Measurements from ENCODE around the gene ASB5. TPM values are rescaled to one million over a fixed set of nuclear protein-coding genes. Genes with fewer than 3 reads are reported as not detected.
A peak's percentile ranks its signal among the peaks of the same experiment; 100 is the strongest.

ASB5 gene
- total RNA-seq, 1 experiment from 2014 or later: not detected

DNA sequence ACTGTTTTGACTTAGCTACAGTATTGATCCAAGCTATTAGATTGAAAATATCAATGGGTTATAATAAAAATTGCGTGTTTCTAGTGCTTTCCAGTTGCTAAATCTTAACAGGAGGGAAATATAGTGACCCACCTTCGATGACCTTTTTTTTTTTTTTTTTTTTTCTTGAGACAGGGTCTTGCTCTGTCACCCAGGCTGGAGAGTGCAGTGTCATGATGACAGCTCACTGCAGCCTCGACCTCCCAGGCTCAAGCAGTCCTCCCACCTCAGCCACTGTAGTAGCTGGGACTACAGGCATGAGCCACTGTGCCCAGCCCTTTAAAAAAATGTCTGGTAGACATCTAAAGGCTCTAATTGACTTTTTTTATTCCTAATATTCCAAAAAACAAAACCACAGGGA, 3.8 kb upstream of the ASB5 start:
- intact Hi-C loops (cut with micrococcal nuclease): no loop called here
- Mint-ChIP-seq H3K4me1 (ENCODE audit: insufficient read depth, unreplicated experiment) (peaks cover 24% of the 10 kb centered on the region), H3K9me3 (ENCODE audit: unreplicated experiment) (no peaks in the 10 kb centered on the region), H3K36me3 (ENCODE audit: insufficient read depth, unreplicated experiment) (no peaks in the 10 kb centered on the region), H3K27ac (ENCODE audit: low read depth, unreplicated experiment) (no peak overlapping the region), H3K4me3 (ENCODE audit: unreplicated experiment) (no peak overlapping the region), H3K27me3 (ENCODE audit: insufficient read depth, unreplicated experiment) (no peaks in the 10 kb centered on the region)
- ChIA-PET CTCF (interaction anchor here (0.6 to 2.6 kb wide), 3 partner anchors 8 to 176 kb away, joined by 3 to 5 read pairs (median 4); partner anchors contain the start of gene SPATA4), POLR2A (no interaction called here)
- no peak for DNase-seq (ENCODE audit: unreplicated experiment)
- TF ChIP-seq, protein P1, sequence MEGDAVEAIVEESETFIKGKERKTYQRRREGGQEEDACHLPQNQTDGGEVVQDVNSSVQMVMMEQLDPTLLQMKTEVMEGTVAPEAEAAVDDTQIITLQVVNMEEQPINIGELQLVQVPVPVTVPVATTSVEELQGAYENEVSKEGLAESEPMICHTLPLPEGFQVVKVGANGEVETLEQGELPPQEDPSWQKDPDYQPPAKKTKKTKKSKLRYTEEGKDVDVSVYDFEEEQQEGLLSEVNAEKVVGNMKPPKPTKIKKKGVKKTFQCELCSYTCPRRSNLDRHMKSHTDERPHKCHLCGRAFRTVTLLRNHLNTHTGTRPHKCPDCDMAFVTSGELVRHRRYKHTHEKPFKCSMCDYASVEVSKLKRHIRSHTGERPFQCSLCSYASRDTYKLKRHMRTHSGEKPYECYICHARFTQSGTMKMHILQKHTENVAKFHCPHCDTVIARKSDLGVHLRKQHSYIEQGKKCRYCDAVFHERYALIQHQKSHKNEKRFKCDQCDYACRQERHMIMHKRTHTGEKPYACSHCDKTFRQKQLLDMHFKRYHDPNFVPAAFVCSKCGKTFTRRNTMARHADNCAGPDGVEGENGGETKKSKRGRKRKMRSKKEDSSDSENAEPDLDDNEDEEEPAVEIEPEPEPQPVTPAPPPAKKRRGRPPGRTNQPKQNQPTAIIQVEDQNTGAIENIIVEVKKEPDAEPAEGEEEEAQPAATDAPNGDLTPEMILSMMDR (IDR thresholded peaks at IDR 0.05; ENCODE audit: unreplicated experiment): no peak
- no TSS peak for BruUV-seq (replicated peaks)

DNA sequence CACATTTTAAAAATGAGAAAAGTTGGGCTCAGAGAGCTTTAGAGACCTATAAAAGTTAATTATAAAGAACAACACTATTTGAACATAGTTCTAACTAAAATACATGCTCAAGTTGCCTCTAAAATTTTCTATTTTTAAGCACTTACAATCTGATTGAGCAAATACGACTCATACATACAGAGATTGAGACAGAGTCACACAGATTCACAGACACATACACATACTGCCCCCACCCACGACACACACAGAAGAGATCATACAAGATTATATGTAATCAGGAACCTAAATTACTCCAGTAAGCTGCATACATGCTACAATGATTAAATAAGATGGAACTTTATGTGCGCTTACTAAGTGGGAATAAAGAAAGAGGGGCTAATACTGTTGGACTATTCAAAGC, 2.7 kb upstream of the ASB5 start:
- no peaks in the 10 kb centered on the region for H3K36me3 Mint-ChIP-seq (ENCODE audit: insufficient read depth, unreplicated experiment)
- H3K4me3 Mint-ChIP-seq (ENCODE audit: unreplicated experiment): no peak overlapping the region
- no peak overlapping the region for H3K27ac Mint-ChIP-seq (ENCODE audit: low read depth, unreplicated experiment)
- peaks cover 18% of the 10 kb centered on the region for H3K4me1 Mint-ChIP-seq (ENCODE audit: insufficient read depth, unreplicated experiment)
- DNase-seq (ENCODE audit: unreplicated experiment): no peak
- intact Hi-C loops (cut with micrococcal nuclease): loop anchor here (2.0 kb wide), 2 partner anchors 49 to 237 kb away; no protein-coding TSS in a partner anchor
- ChIA-PET CTCF (interaction anchor here (0.5 to 2.6 kb wide), 4 partner anchors 17 to 88 kb away, joined by 3 to 5 read pairs (median 4); partner anchors contain the start of gene SPATA4), POLR2A (interaction anchor here (0.7 to 1.5 kb wide), 2 partner anchors 31 to 49 kb away, joined by 3 read pairs; no protein-coding TSS in a partner anchor)
- BruUV-seq (replicated peaks): no TSS peak
- H3K27me3 Mint-ChIP-seq (ENCODE audit: insufficient read depth, unreplicated experiment): no peaks in the 10 kb centered on the region
- H3K9me3 Mint-ChIP-seq (ENCODE audit: unreplicated experiment): no peaks in the 10 kb centered on the region
- TF ChIP-seq, protein P1 (IDR thresholded peaks at IDR 0.05; ENCODE audit: unreplicated experiment): no peak

DNA sequence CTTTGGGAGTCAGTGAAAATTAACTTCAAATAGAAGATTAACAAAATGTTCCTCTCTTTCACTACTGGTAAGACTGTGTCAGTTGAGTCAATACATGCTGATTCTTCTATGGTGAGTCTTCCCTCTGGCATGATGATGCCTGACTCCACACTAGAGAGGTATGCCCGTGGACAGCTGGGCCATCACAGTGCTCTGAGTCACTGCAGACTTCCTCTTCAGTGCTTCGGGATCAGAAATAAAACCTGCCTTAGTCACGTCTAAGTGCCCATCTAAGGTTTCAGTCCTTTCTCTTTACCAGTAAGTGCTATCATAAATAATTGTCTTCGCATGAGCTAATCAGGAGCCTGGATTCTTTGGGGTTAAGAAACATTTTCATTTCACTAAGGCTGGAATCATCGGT, 1.6 kb upstream of the ASB5 start:
- Mint-ChIP-seq H3K4me3 (ENCODE audit: unreplicated experiment) (no peak overlapping the region), H3K36me3 (ENCODE audit: insufficient read depth, unreplicated experiment) (no peaks in the 10 kb centered on the region), H3K27ac (ENCODE audit: low read depth, unreplicated experiment) (no peak overlapping the region), H3K27me3 (ENCODE audit: insufficient read depth, unreplicated experiment) (no peaks in the 10 kb centered on the region), H3K4me1 (ENCODE audit: insufficient read depth, unreplicated experiment) (peaks cover 18% of the 10 kb centered on the region), H3K9me3 (ENCODE audit: unreplicated experiment) (no peaks in the 10 kb centered on the region)
- DNase-seq (ENCODE audit: unreplicated experiment): peak; percentile 93
- TF ChIP-seq, protein P1 (IDR thresholded peaks at IDR 0.05; ENCODE audit: unreplicated experiment): no peak
- CTCF ChIA-PET: interaction anchor here (0.6 to 1.4 kb wide), 4 partner anchors 18 to 327 kb away, joined by 3 read pairs; no protein-coding TSS in a partner anchor
- POLR2A ChIA-PET: interaction anchor here (0.6 to 1.5 kb wide), 8 partner anchors 9 to 84 kb away, joined by 3 to 5 read pairs (median 3); partner anchors contain the start of gene SPATA4
- BruUV-seq (replicated peaks): no TSS peak
- intact Hi-C loops (cut with micrococcal nuclease): loop anchor here (1.0 to 2.0 kb wide), 3 partner anchors 50 to 236 kb away; no protein-coding TSS in a partner anchor

DNA sequence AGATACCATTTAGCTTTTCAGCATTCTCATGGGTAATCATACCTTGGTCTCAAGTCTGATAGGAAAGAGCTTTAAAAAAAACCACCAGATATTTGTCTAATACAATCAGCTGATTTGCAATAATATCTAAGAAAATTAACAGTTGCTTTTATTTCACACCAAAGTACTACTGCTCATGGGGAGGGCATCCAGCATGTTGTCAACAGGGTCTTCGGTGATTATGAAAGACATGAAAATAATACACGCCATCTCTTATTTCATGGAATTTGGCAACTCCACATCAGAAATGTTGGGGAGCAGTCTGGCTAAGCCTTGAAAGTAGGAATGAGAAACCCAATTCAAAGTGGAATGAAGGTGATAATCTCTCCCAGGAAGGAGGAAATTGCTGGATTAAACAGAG, 3.0 kb downstream of the ASB5 start:
- no peaks in the 10 kb centered on the region for H3K36me3 Mint-ChIP-seq (ENCODE audit: insufficient read depth, unreplicated experiment)
- DNase-seq (ENCODE audit: unreplicated experiment): no peak
- TF ChIP-seq, protein P1 (IDR thresholded peaks at IDR 0.05; ENCODE audit: unreplicated experiment): no peak
- intact Hi-C loops (cut with micrococcal nuclease): no loop called here
- H3K4me3 Mint-ChIP-seq (ENCODE audit: unreplicated experiment): no peak overlapping the region
- POLR2A ChIA-PET: no interaction called here
- H3K9me3 Mint-ChIP-seq (ENCODE audit: unreplicated experiment): no peaks in the 10 kb centered on the region
- CTCF ChIA-PET: interaction anchor here (0.6 to 1.8 kb wide), 3 partner anchors 10 to 230 kb away, joined by 3 to 6 read pairs (median 5); no protein-coding TSS in a partner anchor
- no peaks in the 10 kb centered on the region for H3K27me3 Mint-ChIP-seq (ENCODE audit: insufficient read depth, unreplicated experiment)
- no peaks in the 10 kb centered on the region for H3K4me1 Mint-ChIP-seq (ENCODE audit: insufficient read depth, unreplicated experiment)
- BruUV-seq (replicated peaks): no TSS peak
- H3K27ac Mint-ChIP-seq (ENCODE audit: low read depth, unreplicated experiment): no peak overlapping the region
